ENCODE results near the gene HLX.

GRCh38 chr1:220905650-220906560 lies 26.7 kb downstream of the HLX start:
- TF ChIP-seq CTCF (IDR thresholded peaks at IDR 0.05) (no peak), EP300 (IDR thresholded peaks at IDR 0.05) (no peak), POLR2AphosphoS5 (IDR thresholded peaks at IDR 0.05) (no peak)
